GM21526 (cell line): Measurements from ENCODE around the gene PDGFC.

Source experiments
- ATAC-seq: cut with Tn5 transposase; IDR thresholded peaks from one replicate; pipeline ENCODE4 v1.9.1; 2021; ENCODE audit warnings: moderate library complexity; ENCODE audit not compliant: unreplicated experiment, low FRiP score

PDGFC gene

DNA sequence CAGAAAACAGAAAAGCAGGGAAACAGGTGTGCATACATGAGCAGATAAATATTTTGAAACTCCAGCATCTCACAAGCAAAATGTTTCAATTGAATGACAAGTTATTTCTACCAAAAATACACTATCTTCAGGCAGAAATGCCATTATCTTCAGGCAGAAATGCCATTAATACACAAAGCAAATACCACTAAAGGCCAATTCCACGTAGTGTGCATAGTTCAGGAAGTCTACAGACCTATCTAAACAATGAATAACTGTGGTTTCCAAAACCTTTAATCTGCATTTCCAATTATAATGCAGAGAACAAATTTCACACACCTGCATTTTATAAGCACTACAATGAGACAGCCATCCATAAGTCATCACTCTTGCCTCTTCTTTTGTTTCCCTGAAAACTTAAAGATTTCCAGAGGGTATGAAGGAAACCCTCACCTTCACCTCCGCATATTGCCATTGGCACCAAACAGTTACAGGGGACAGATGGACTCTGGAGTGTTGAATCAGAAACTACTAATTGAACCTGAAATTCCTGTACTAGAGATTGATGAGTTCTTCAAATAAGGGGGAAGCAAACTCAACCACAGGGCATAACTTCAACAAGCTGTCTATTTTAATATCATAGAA lies 179.0 kb downstream of the PDGFC start:
- no peak for ATAC-seq

DNA sequence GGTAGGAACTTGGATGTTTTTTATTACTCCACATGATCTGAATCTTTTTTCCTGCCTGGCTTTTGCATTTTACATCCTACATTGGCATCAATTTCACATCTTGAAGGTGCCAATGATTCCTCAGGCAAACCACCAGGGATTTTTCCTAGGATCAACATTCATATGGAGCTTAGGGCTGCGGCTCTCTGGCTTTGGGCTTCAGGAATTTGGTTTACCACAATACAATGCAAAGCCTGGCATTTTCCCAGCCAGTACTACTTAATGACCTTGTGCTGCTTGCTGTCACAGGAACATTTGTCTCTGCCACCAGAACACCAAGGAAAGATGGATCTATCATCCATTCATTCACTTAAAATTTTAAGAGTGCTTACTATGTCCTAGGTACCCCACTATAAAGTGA lies 180.7 kb downstream of the PDGFC start:
- no peak for ATAC-seq

DNA sequence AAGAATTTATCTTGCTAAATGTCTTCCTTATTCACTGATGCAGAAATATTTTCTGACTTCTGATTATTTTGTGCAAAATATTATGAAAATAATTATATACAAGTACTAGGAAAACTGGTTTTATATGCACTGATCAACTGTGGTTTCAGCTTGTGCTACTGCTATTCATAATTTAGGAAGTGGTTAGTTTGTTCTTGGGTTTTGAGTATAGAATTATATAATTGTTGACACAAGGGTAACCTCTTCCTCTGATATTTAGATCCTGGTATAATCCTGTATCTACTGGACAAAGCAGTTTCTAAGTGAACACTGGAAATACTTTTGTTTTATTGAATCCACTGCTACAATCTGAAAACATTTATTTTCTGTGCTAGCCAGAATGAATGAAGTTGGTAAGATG lies 182.8 kb downstream of the PDGFC start:
- no peak for ATAC-seq

DNA sequence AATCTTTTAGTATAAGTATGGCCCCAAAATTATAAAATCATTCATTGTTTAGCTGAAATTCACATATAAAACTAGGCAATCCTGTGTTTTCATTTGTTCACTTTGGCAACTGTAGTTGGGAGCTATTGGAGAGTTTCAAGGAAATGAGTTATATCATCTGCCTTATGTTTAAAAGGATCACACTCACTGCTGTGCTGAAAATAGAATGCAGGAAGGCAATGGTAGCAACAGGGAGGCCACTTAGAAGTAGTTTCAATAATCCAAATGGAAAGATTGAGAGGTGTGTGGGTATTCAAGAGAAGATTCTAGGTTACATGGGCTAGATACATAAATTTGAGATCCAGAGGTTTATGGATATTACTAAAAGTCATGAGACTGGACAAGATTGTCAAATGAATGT lies 184.9 kb downstream of the PDGFC start:
- ATAC-seq: no peak

DNA sequence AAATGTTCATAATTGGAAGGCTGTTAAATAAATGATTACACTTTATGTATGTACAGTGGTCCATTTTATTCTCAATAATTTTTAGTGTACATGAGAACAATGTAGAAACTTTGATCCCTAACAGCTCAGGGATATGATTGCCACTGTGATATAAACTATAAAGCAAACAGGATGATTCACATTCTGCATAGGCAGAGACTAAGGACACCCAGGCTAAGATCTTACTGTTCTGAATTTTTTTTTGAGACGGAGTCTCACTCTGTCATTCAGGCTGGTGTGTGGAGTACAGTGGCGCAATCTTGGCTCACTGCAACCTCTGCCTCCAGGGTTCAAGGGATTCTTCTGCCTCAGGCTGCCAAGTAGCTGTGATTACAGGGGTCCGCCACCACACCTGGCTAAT lies 186.6 kb downstream of the PDGFC start:
- no peak for ATAC-seq

DNA sequence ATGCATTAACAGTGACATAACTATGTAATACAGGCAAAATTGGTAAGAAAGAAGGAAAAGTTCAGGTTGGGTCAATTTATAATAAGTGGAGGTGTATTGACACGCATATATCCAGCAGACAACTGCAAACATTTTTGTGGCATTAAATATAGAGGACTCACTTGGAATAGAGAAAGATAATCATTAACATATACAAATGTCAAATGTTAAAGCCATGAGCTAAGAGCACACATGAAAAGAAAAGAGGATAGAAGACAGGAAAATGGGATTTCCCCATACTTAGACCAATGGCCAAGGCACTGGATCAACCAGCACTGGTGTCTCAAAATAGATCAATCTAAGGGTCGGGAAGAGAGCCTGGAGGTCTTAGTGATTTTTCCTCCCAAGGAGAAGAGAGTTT lies 187.6 kb downstream of the PDGFC start:
- no peak for ATAC-seq

DNA sequence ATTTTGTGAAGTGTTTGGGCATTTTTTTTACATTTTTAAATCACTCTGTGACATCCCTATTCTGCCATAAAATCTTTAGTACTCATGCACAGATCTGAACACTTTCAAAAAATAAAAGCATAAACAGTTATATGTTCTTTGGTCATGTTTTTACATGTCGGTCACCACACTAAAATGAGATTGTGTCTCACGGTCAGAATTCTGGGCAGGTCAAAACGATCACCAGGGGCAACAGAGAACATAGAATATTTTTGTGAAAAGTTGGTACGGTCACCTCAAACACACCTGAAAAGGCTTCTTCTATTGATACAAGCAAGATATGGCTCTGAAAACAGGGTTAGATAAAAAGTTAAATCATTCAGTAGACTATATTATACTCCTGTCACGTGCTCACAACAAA lies 189.1 kb downstream of the PDGFC start:
- ATAC-seq: no peak

DNA sequence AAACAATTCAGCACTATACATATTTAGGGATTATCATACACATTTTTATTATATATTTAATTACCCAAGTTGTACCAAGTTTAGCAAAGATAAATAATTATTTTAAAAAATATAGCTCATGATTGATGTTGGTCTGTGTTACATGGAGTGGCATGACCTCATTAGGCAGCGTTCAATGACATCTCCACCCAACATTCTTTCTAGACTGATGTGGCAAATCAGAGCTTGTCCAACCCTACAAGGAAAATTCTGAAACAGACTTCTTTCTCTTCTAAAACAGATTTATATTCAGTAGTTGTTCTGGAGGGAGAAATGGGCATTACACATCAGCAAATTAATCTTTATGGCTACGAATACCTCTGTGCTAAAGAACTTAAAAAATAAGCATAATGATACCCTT lies 189.7 kb downstream of the PDGFC start:
- ATAC-seq: no peak

DNA sequence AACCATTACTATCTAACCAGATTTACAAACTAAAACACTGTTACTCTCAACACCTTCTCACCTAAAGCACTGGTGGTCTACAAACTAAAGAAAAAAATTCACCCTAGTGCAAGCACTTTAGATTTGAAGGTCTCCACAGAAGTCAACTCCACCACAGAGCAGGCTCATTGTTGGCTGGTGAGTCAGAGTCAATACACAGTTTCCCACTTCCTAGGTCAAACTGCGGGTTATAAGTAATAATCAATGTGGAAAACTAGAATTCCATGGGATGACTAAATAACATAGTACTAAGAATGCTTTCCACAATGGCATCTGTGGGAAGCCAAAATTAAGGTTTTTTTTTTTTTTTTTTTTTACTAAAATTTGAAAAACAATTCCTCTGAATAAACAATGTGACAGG lies 191.8 kb downstream of the PDGFC start:
- no peak for ATAC-seq

DNA sequence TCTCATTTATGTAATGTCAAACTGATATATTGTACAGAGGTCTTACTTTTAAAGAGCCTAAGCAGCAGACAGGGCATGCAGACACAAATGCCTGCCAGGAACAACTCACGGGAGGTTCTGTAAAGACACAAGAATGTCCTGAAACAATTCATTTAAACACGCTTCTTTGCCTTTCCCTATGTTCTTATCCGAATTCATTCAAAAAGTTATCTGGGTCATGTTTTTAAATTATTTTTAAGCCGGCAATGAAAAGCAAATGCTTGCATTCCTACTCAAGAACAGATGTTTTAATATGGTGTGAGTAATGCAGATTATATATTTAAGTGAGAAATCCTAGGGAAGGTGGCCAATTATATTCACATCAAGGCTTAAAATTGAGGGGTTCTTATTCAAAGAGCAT lies 192.6 kb downstream of the PDGFC start:
- no peak for ATAC-seq

DNA sequence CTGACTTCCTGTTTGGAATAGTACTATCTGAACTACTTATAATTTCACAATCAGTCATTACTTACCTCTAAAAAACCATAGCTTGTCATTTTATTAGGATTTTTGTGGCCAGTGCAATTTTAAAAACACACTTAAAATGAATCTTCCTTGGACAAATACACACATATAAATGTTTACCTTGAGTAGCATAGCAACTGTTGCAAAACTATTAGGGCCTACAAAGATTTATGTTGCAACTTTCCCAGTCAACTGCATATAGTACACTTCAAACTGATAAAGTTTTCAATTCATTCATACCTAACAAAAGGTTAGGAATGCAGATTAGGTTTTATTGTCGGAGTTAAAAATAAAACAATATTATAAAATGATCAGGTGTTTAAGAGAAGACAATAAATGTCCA lies 193.0 kb downstream of the PDGFC start:
- ATAC-seq: no peak

DNA sequence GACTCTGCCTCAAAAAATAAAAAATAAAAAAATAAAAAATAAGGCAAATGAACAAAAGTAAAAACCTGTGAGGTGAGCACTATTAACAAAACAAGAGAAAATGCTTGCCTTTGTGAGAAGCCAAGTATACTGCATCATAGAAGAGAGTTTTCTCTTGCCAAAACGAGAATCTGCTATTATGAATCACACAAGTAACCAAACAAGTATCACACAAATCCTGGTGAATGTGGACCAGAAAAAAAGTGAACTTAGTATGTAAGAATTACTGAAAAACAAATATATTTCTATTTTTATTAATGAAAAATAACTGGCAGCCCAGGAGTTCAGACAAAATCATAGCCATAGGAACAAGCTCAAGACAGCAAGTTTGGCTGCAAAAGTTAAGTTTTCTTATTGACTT lies 193.5 kb downstream of the PDGFC start:
- no peak for ATAC-seq

DNA sequence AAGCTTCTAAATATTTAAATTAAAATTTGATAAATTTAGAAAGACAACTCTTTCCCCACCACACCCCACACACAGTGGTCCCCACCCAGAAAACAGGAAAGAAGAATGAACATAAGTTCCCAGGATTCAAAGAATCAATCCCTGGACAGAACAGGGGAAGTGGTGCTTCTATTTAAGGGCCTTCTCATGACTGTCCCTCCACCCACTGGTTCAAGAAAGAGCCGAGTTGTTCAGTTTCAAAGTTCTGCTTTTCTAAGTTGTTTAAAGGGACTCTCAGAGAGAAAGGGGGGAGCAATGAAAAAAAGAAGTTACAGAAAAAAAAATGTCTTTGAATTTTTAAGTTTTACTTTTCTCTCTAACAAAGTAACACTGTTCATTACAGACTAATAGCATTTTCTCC lies 195.8 kb downstream of the PDGFC start:
- ATAC-seq: no peak

DNA sequence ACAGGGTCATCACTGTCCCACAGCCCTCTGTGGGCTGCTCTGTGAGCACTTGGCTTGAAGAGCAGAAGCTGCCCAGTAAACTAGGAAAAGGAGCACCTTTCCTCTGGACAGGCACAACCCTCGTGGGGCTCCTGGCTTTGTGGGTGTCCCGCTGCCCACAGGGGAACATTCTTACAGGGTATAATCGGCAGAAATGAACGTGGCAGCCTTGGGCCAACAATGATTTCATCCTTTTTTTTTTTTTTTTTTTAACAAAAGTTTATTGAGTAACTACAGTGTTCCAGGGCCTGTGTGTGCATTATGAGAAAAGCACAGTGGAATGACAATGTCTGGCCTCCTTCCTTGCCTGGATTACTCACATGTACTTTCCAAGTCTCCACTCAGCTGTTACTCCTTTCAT lies 197.2 kb downstream of the PDGFC start:
- no peak for ATAC-seq

DNA sequence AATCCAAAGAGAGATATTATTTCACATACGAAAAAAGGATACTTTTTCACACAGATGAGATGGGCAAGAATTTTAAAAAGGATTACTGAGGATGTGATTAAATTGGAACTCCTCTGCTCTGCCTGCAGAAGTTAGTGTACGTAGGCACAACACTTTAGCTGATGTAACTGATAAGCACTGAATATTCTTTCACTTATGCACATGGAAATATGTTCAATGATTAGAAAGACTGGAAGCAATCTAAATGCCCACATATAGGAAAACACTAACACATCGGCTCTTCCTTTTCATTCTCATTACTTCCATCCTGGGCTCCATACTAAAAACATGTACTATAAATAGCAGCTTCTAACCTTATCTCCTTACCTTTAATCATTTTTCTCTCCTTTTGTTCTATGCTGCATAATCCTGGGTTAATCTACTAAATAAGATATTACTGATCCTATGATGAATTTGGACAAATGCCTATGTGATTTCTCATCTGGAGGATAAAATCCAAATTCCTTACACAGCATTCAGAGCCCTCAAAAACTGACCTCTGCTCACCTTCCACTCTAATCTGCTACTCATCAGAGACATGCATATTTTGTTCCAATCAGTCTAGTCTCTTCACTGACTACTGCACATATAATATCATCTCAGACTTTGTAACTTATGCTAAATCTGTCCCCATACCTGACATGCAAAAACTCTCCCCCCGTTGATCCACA lies 197.8 kb downstream of the PDGFC start:
- no peak for ATAC-seq

DNA sequence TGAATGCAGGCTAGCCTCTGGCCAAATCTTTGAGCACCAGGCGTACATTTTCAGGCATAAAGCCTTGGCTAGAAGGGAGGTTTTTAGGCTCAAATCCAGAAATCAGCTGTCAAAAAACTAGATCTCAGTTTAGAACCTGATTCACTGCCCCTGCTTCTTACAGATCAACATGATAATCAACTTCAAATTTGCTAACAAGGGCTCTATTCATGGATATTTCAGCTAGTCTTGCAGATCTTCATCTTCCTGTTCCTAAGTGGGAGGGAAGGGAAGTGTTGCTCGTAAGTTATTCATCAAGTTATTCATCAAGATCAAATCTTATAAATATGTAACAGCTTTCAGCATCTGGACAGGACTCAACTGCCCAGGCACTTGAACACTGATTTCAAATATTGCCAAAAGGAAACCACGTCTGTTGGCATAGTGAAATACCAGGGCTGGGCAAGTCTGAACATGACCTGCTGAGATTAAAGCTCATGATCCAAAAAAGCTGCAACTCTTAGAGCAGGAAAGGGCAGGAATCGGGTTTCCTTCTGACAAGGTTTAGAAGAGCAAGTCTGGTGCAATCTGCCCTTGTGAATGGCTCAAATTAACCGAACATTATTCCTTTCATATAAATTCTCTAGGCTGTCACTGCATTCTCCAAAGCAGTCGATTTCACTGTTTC lies 200.3 kb downstream of the PDGFC start:
- no peak for ATAC-seq

DNA sequence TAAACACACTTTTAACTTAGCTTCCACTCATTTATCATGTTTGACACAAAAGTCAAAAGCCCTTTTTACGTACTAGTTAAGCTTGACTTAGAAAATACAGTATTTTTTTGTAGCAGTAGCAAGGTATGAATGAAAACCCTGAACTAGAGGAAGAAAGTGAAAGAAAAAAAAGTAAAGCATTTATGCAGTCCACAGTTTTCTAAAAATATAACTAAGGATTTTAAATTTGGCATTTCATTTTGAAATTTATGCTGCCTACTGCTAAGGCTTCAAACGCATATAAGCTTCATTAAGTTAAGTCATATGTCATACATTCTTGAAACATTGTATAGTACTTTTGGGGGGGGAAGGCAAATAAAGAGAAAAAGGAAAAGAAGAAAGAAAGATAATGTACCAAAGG lies 201.5 kb downstream of the PDGFC start:
- ATAC-seq: no peak

DNA sequence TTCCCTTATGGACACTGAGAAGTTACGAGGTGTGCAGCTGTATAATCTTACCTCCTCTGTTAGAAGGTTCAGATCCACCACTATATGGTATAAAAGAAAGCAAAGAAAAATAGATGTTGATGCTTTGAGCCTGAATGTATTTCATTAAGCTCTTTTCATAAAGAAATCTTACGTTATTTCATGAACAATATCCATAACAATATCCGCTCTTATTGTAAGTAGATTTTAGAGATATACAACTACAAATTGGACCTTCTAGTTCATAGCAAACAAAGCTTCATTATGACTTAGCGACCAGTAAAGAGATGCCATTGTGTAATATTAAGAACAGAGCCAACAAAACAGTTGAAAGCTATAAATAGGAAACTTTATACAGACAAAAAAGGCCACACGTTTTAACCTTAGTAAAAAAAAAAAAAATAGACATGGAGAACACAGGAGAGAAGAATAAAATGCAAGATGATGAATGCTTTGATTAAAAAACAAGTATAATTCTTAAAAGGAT lies 203.6 kb downstream of the PDGFC start:
- ATAC-seq: no peak

DNA sequence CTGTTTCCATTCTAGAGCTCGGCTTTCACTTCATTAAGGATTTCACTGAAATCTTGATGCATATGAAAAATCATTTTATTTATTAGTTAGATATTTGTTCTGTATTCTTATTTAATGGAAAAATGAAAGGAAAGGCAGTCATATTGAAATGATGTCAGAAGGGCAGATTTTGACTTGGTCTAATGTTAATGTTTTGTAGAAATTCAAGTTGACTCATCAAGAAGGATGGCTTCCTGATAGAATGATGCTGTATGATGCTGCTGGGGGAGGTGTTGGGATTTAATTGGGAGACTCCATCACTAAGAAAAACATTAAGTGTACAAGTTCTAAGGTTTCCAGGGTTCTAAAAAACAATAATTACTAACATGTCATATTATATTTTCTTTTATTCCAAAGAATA lies 204.8 kb downstream of the PDGFC start:
- ATAC-seq: no peak

DNA sequence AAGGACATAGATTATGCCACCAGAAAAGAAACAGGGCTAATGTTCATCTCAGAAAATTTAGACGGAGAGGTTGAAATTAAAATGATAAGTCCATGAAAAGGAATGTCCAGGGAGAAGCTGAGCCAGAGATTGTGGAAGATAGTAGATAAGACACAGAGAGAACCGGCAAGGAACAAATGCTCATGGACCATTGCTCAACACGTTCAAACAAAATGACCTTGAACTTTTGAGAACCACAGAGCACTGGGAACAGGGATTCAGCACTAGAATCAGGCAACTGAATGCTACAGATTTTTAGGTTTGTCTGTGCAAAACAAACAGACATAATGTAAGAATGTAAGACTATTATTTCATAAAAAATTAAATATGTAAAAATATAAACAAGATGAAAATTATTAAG lies 206.3 kb downstream of the PDGFC start:
- no peak for ATAC-seq

DNA sequence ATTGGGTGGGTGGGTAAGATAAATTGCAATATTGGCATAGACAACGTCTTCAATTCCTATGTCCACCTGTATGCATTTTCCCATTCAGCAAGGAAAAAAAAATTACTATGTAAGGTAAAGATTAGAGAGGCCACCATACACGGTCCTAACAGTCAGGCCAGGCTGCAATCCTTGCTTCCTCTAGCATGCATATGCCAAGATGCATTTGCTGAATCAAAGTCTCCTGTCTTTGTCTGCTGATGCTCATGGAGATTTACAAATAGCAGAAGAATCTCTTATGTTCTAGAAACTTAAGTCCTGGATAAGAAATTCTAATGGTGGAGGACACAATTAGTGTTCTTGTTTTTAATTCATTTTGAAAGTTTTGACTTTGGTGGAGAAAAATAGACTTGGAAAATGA lies 206.8 kb downstream of the PDGFC start:
- ATAC-seq: no peak

DNA sequence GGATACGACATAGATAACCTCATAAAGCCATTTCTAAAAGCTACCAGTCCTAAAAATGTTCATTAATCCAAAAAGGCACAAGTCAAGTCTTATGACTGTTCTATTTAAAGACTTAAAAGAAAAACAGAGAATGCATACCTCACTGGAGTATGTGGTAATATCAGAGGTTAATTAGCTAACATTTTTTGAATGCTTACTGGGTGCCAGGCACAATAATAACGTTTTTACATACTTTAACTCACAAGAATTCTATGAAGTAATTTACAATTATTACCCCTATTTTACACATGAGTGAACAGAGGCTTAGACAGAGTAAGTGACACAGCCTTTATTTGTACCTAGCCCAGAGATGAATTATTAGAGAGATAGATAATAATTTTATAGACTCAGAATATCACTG lies 207.5 kb downstream of the PDGFC start:
- ATAC-seq: no peak
